Mesendoderm (in vitro differentiated cells): ENCODE data around the gene PDZD2.

Experiments
- DNase-seq: peaks from one replicate; pipeline ENCODE4 v3.0.0; 2013
- H2AK5ac ChIP-seq: 2 replicates; pipeline ENCODE4 v1.6.1; 2013; ENCODE audit warnings: low read length, inconsistent platforms
- H2BK120ac ChIP-seq: 2 replicates; pipeline ENCODE4 v1.6.1; 2013; ENCODE audit warnings: low read depth, mild to moderate bottlenecking, low read length, moderate library complexity, mixed read lengths
- H2BK15ac ChIP-seq: replicated peaks from 2 replicates; pipeline ENCODE4 v1.6.1; 2013; ENCODE audit warnings: low read depth, mild to moderate bottlenecking, moderate library complexity
- H2BK5ac ChIP-seq: 2 replicates; pipeline ENCODE4 v1.6.1; 2013; ENCODE audit warnings: low read length, inconsistent platforms
- H3K18ac ChIP-seq: 2 replicates; pipeline ENCODE4 v1.6.1; 2013; ENCODE audit warnings: mild to moderate bottlenecking, low read length, mixed read lengths
- H3K23ac ChIP-seq: one replicate; pipeline ENCODE4 v1.6.1; 2013; ENCODE audit warnings: low read length
- H3K27ac ChIP-seq: 2 replicates; pipeline ENCODE4 v1.5.1; 2013; ENCODE audit warnings: low read depth, mild to moderate bottlenecking, inconsistent platforms, low read length, moderate library complexity
- H3K27me3 ChIP-seq: 2 replicates; pipeline ENCODE4 v1.6.1; 2013; ENCODE audit warnings: low read length, control low read depth, mild to moderate bottlenecking, inconsistent platforms; ENCODE audit not compliant: insufficient read depth, poor library complexity
- H3K36me3 ChIP-seq: 2 replicates; pipeline ENCODE4 v1.6.1; 2013; ENCODE audit warnings: low read length, inconsistent platforms; ENCODE audit not compliant: control insufficient read depth, insufficient read depth
- H3K4ac ChIP-seq: one replicate; pipeline ENCODE4 v1.6.1; 2013; ENCODE audit warnings: low read depth, mild to moderate bottlenecking, low read length, moderate library complexity
- H3K4me1 ChIP-seq: 2 replicates; pipeline ENCODE4 v1.6.1; 2013; ENCODE audit warnings: low read depth, low read length, inconsistent platforms; ENCODE audit not compliant: control insufficient read depth
- H3K4me2 ChIP-seq: 2 replicates; pipeline ENCODE4 v1.6.1; 2013; ENCODE audit warnings: low read length
- H3K4me3 ChIP-seq: 2 replicates; pipeline ENCODE4 v1.5.1; 2013; ENCODE audit warnings: mild to moderate bottlenecking, low read length
- H3K56ac ChIP-seq: one replicate; pipeline ENCODE4 v1.6.1; 2013; ENCODE audit warnings: low read length
- H3K79me1 ChIP-seq: 2 replicates; pipeline ENCODE4 v1.6.1; 2013; ENCODE audit warnings: low read length, inconsistent platforms
- H3K79me2 ChIP-seq: 2 replicates; pipeline ENCODE4 v1.6.1; 2013; ENCODE audit warnings: mild to moderate bottlenecking, low read length; ENCODE audit not compliant: control insufficient read depth, insufficient read depth
- H3K9ac ChIP-seq: 2 replicates; pipeline ENCODE4 v1.6.1; 2013; ENCODE audit warnings: low read length, inconsistent platforms
- H4K5ac ChIP-seq: one replicate; pipeline ENCODE4 v1.6.1; 2013; ENCODE audit warnings: low read length
- H4K8ac ChIP-seq: one replicate; pipeline ENCODE4 v1.6.1; 2013; ENCODE audit warnings: low read depth, mild to moderate bottlenecking, control low read depth, low read length, moderate library complexity
- WGBS: extraction: QIAGEN DNeasy Blood & Tissue Kit; methylation state at CpG from one replicate; pipeline ENCODE4 v1.1.7; 2013; ENCODE audit warnings: low lambda C conversion rate, missing lambda C conversion rate; ENCODE audit not compliant: insufficient coverage; ENCODE audit errors: extremely low coverage; 5-methylcytosine and 5-hydroxymethylcytosine counted together

Gene PDZD2

GRCh38 chr5:31741496-31741895, 102.6 kb downstream of the PDZD2 start:
- H3K4me3 ChIP-seq: no peak overlapping the region
- no peak overlapping the region for H2AK5ac ChIP-seq
- H3K79me1 ChIP-seq: no peaks in the 10 kb centered on the region
- no peak overlapping the region for H2BK5ac ChIP-seq
- no peak overlapping the region for H3K4ac ChIP-seq
- H3K23ac ChIP-seq: no peak overlapping the region
- H3K56ac ChIP-seq: no peak overlapping the region
- H2BK15ac ChIP-seq: no peak overlapping the region
- H3K79me2 ChIP-seq: no peaks in the 10 kb centered on the region
- no peaks in the 10 kb centered on the region for H3K4me1 ChIP-seq
- H4K8ac ChIP-seq: no peak overlapping the region
- WGBS: no CpG with 5 or more reads among the region's 1 CpG
- no peak overlapping the region for H4K5ac ChIP-seq
- H2BK120ac ChIP-seq: no peak overlapping the region
- H3K4me2 ChIP-seq: no peak overlapping the region
- no peak for DNase-seq
- no peak overlapping the region for H3K18ac ChIP-seq
- no peaks in the 10 kb centered on the region for H3K27me3 ChIP-seq
- H3K9ac ChIP-seq: no peak overlapping the region
- H3K27ac ChIP-seq: no peak overlapping the region
- no peaks in the 10 kb centered on the region for H3K36me3 ChIP-seq

GRCh38 chr5:31743678-31744077, 104.7 kb downstream of the PDZD2 start:
- H2BK15ac ChIP-seq: no peak overlapping the region
- H3K36me3 ChIP-seq: no peaks in the 10 kb centered on the region
- H3K79me2 ChIP-seq: no peaks in the 10 kb centered on the region
- H3K27ac ChIP-seq: no peak overlapping the region
- H3K56ac ChIP-seq: no peak overlapping the region
- no peak overlapping the region for H2BK5ac ChIP-seq
- no peaks in the 10 kb centered on the region for H3K4me1 ChIP-seq
- WGBS: no CpG with 5 or more reads among the region's 3 CpGs
- no peak overlapping the region for H3K23ac ChIP-seq
- no peak overlapping the region for H2AK5ac ChIP-seq
- H4K5ac ChIP-seq: no peak overlapping the region
- no peak overlapping the region for H3K9ac ChIP-seq
- H3K27me3 ChIP-seq: no peaks in the 10 kb centered on the region
- no peak overlapping the region for H3K4me2 ChIP-seq
- DNase-seq: no peak
- no peak overlapping the region for H2BK120ac ChIP-seq
- H3K18ac ChIP-seq: no peak overlapping the region
- H3K4ac ChIP-seq: no peak overlapping the region
- H3K79me1 ChIP-seq: no peaks in the 10 kb centered on the region
- H4K8ac ChIP-seq: no peak overlapping the region
- no peak overlapping the region for H3K4me3 ChIP-seq

DNA sequence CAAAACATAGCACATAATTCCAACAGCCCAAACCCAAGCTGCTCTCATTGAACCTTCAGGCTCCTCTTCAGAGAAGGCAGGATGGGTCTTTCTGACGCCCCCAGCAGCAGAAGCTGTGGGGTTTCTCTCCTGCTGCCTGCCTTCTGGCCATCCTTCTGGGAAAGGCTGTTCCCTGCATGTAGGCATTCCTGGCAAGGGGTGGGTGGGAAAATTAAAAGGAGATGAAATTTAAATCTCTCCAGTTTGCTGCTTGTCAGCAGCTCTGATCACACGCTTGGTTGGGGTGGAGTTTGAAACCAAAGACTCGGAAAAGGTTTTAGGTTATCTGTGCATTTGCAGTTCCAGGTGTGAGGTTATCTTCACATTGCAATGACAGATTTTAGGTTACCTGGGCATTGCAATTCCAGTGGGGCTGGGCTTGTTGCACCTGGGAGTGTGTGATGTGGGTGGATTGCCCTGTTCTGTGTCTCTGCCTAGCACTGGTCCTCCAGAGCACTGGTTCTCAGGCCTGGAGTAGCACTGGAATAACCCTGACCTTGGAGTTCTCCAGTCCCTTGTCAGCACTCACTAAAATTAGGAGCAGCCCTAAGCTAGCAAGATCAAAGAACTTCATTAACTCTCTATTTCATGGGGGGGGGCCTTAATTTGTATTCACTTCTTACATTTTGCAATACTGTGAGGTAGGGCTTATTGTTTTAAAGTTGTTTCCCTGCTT, 109.7 kb downstream of the PDZD2 start:
- no peak for DNase-seq
- Histone ChIP-seq H2BK120ac (no peak overlapping the region), H3K79me2 (no peaks in the 10 kb centered on the region), H3K9ac (no peak overlapping the region), H3K4me3 (no peak overlapping the region), H3K23ac (no peak overlapping the region), H4K5ac (no peak overlapping the region), H3K27me3 (no peaks in the 10 kb centered on the region), H4K8ac (no peak overlapping the region), H3K4me2 (no peak overlapping the region), H3K4me1 (no peaks in the 10 kb centered on the region), H3K56ac (no peak overlapping the region), H3K79me1 (no peaks in the 10 kb centered on the region), H3K36me3 (no peaks in the 10 kb centered on the region), H3K18ac (no peak overlapping the region), H3K27ac (no peak overlapping the region), H3K4ac (no peak overlapping the region), H2BK5ac (no peak overlapping the region), H2AK5ac (no peak overlapping the region), H2BK15ac (no peak overlapping the region)
- WGBS: no CpG with 5 or more reads among the region's 3 CpGs

- no peak for DNase-seq
- no peak overlapping the region for H4K5ac ChIP-seq
- H3K23ac ChIP-seq: no peak overlapping the region
- H2BK15ac ChIP-seq: no peak overlapping the region
- no peak overlapping the region for H3K4ac ChIP-seq
- H3K4me2 ChIP-seq: no peak overlapping the region
- H2AK5ac ChIP-seq: no peak overlapping the region
- no peak overlapping the region for H2BK120ac ChIP-seq
- no peak overlapping the region for H3K27ac ChIP-seq
- H3K9ac ChIP-seq: no peak overlapping the region
- no peaks in the 10 kb centered on the region for H3K27me3 ChIP-seq
- H3K4me3 ChIP-seq: no peak overlapping the region
- H3K79me1 ChIP-seq: no peaks in the 10 kb centered on the region
- no peak overlapping the region for H2BK5ac ChIP-seq
- no peaks in the 10 kb centered on the region for H3K79me2 ChIP-seq
- H3K18ac ChIP-seq: no peak overlapping the region
- no CpG with 5 or more reads among the region's 12 CpGs for WGBS
- H3K4me1 ChIP-seq: no peaks in the 10 kb centered on the region
- no peak overlapping the region for H4K8ac ChIP-seq
- H3K36me3 ChIP-seq: no peaks in the 10 kb centered on the region
- H3K56ac ChIP-seq: no peak overlapping the region
These were observed 111.3 kb downstream of the PDZD2 start for GRCh38 chr5:31750215-31750614.

DNA sequence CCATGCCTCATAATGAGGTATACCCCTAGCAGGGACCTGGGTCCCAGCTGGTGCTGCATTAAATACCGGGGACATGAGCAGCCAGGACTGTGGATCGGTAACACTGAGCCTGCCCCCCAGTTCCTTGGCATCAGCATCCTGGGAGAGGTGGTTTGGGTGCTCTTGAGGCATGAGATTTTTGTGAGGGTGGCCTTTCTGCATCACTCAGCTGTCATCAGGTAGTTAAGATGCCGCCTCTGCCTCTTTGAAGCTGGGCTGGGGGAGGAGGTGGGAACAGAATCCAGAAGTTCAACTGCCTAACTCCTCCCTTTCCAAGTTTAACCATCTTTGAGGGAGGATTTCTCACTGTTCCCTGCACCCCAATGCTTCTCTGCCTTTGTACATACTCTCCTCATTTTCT, 112.7 kb downstream of the PDZD2 start:
- WGBS: no CpG with 5 or more reads among the region's 3 CpGs
- H3K36me3 ChIP-seq: no peaks in the 10 kb centered on the region
- H2AK5ac ChIP-seq: no peak overlapping the region
- H3K4me3 ChIP-seq: no peak overlapping the region
- no peak overlapping the region for H2BK15ac ChIP-seq
- no peaks in the 10 kb centered on the region for H3K4me1 ChIP-seq
- H3K4me2 ChIP-seq: no peak overlapping the region
- no peak overlapping the region for H3K4ac ChIP-seq
- H2BK120ac ChIP-seq: no peak overlapping the region
- no peak overlapping the region for H3K27ac ChIP-seq
- no peak overlapping the region for H4K5ac ChIP-seq
- H3K18ac ChIP-seq: no peak overlapping the region
- no peak overlapping the region for H4K8ac ChIP-seq
- no peaks in the 10 kb centered on the region for H3K27me3 ChIP-seq
- no peak for DNase-seq
- no peaks in the 10 kb centered on the region for H3K79me2 ChIP-seq
- no peak overlapping the region for H2BK5ac ChIP-seq
- no peaks in the 10 kb centered on the region for H3K79me1 ChIP-seq
- H3K56ac ChIP-seq: no peak overlapping the region
- H3K23ac ChIP-seq: no peak overlapping the region
- H3K9ac ChIP-seq: no peak overlapping the region
